Measurements from ENCODE around the gene DOK1.

The DOK1 gene

GRCh38 chr2:74599676-74600075, 45.2 kb downstream of the DOK1 start:
- no peak for DNase-seq (ENCODE audit: low read depth, low spot score)

GRCh38 chr2:74602586-74603281, 48.2 kb downstream of the DOK1 start:
- DNase-seq (ENCODE audit: low read depth, low spot score): peak; percentile 69

GRCh38 chr2:74603282-74604000, 48.9 kb downstream of the DOK1 start:
- no peak for DNase-seq (ENCODE audit: low read depth, low spot score)

DNA sequence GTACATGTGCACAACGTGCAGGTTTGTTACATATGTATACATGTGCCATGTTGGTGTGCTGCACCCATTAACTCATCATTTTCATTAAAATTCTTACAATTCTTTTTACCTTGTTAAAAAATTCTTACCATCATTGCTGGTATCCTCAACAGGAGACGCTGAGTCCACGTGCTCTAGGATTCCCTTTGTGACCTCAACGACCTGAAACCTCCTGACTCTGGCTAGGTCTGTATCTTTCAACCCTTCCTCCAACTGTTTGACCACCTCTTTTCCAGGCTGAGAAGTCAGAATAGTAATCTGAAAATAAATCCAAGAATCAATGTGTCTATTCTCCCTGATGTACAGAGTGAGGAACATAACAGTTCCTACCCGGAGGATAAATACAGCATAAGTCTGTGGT, 52.4 kb downstream of the DOK1 start:
- DNase-seq (ENCODE audit: low read depth, low spot score): no peak
